HPDE6-E6E7 (cell line): Measurements from ENCODE around the gene NKX1-1.
"Not testable (repeated sequence)": the region's sequence is repeated elsewhere in the genome, so short reads cannot be mapped to it uniquely, and the experiment has no call there.

Experiments
- DNase-seq: peaks from one replicate; pipeline ENCODE4 v3.0.0; 2011; ENCODE audit warnings: missing footprints; ENCODE audit errors: extremely low spot score

Gene NKX1-1

GRCh38 chr4:1373892-1374705 is 32.1 kb downstream of the NKX1-1 start:
- DNase-seq, result no peak

- DNase-seq, result not testable (repeated sequence)
Measured at GRCh38 chr4:1372576-1372975, 33.7 kb downstream of the NKX1-1 start.

- no peak for DNase-seq
Measured at GRCh38 chr4:1371176-1372165, 34.8 kb downstream of the NKX1-1 start.

GRCh38 chr4:1370321-1371124 is 35.7 kb downstream of the NKX1-1 start:
- no peak for DNase-seq

- DNase-seq, result no peak
Measured at GRCh38 chr4:1369479-1370079, 36.7 kb downstream of the NKX1-1 start.

GRCh38 chr4:1369091-1369450 is 37.2 kb downstream of the NKX1-1 start:
- no peak for DNase-seq

- no peak for DNase-seq
Measured at GRCh38 chr4:1368421-1369090, 37.7 kb downstream of the NKX1-1 start.

GRCh38 chr4:1367936-1368289 is 38.3 kb downstream of the NKX1-1 start:
- DNase-seq, result no peak

GRCh38 chr4:1367230-1367935 is 38.9 kb downstream of the NKX1-1 start:
- no peak for DNase-seq

- DNase-seq, result no peak
Measured at GRCh38 chr4:1366371-1367229, 39.6 kb downstream of the NKX1-1 start.

GRCh38 chr4:1365271-1366178 is 40.7 kb downstream of the NKX1-1 start:
- peak; percentile 33 for DNase-seq

GRCh38 chr4:1364748-1365147 is 41.5 kb downstream of the NKX1-1 start:
- no peak for DNase-seq

- no peak for DNase-seq
Measured at GRCh38 chr4:1364217-1364616, 42.0 kb downstream of the NKX1-1 start.

GRCh38 chr4:1363513-1363912 is 42.7 kb downstream of the NKX1-1 start:
- no peak for DNase-seq

- no peak for DNase-seq
Measured at GRCh38 chr4:1362521-1362920, 43.7 kb downstream of the NKX1-1 start.

GRCh38 chr4:1362046-1362445 is 44.2 kb downstream of the NKX1-1 start:
- DNase-seq, result no peak

- no peak for DNase-seq
Measured at GRCh38 chr4:1361431-1361830, 44.8 kb downstream of the NKX1-1 start.
